NCI-H2171 treated with DMSO at 0.1 percent for 48 hours (cell line): Measurements from ENCODE around the gene KRTAP12-4.
"Not testable (repeated sequence)": the region's sequence is repeated elsewhere in the genome, so short reads cannot be mapped to it uniquely, and the experiment has no call there.

Experiments
- DNase-seq: peaks from one replicate; lab custom pipeline; 2025; lab: John Stamatoyannopoulos, UW

The KRTAP12-4 gene

DNA sequence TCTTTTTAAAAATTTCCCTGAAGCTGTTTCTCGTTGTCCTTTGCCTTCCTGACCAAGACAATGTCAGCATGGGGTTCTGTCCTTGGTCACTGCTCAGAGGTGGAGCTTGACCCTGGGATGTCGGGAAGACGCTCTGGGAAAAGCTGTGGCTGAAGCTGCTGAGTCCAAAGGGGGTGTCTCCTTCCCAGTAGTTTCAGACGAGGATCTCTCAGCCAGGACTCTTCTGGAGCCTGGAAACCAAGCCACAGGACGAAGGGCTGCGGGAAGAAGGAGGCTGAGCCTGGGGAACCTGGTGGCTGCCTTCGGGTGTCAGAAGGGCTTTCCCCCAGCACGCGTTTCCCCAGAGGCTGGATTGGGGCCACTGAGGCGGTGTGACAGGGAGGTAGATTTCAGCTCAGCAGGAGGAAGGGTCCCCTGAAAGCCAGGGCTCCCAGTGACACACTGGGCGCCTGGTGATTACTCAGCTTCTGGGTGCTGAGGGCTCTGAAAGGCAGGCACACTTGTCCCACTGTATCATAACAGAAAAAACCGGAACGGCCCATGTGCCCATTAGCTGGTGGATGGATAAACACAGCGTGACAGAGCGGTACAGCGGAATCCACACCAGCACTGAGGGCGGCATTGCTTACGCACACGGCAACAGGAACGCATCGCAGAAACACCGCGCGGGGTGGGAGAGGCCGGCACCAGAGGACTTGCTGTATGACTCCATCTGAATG lies 32.5 kb upstream of the KRTAP12-4 start:
- peak; percentile 74 for DNase-seq

- DNase-seq = no peak
These were observed 31.7 kb upstream of the KRTAP12-4 start for GRCh38 chr21:44686000-44686781.

- not testable (repeated sequence) for DNase-seq
These were observed 30.6 kb upstream of the KRTAP12-4 start for GRCh38 chr21:44685050-44685449.

DNA sequence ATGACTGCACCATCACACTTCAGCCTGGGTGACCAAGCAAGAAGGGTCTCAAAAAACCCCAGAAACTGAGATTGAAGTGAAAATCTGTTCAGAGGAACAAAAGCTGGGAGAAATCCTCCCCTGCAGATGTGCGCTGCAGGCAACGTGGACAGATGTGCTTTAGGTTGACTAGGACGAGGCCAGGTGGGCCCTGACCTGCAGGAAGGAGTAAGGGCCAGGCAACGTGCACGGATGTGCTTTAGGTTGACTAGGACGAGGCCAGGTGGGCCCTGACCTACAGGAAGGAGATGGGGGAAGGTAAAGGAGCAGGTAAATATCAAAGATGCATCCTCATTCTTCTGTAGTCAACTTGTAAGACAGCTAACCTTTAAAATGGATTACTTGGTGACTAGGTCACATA lies 30.0 kb upstream of the KRTAP12-4 start:
- no peak for DNase-seq

DNA sequence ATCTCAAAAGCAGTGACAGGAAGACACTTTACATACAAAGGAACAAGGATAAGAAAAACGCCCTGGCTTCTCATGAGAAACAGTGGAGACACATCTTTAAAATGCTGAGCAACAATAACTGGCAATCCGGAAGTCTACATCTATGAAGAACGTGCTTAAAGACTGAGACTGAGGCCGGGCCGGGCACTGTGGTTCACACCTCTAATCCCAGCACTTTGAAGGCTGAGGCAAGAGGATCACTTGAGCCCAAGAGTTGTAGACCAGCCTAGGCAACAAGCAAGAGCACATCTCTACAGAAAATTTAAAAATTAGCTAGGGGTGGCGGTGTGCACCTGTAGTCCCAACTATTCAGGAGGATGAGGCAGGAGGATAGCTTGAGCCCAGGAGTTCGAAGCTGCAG lies 29.6 kb upstream of the KRTAP12-4 start:
- no peak for DNase-seq

- DNase-seq = no peak
These were observed 28.2 kb upstream of the KRTAP12-4 start for GRCh38 chr21:44682580-44683151.

DNA sequence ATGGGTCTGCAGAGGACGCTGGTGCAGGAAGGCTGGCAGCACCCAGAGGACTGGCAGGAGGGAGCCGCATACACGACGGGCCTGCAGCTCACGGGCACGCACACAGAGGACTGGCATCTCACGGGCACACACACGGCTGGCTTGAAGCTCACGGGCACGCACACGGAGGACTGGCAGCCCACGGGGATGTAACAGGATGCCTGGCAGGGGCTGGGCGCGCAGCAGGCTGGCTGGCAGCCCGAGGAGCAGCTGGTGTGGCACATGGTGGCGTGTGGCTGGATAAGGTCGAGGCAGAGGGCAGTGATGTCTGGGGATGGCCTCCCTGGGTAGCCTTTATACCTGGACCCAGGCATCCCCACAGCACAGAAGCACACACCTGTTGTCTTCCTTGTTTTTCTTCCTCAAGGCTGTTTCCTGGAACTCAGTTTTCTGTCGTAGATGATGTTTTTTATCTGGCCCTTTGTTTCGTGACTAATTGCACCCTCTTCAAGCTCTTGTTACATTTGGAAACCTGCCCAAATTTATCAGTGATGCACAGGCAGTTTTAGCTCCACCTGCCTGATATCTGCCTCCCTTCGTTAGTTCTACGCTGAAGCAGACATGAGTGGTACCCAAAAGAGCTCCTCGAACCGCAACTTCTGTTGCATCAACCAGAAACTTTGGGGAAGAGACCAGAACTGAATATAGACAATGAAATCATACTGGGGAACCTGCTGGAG lies 27.6 kb upstream of the KRTAP12-4 start, which contains the start of gene KRTAP12-1:
TSS of gene KRTAP12-1 (minus strand) at position 303 of the 719 bp plus-strand sequence. CDS start at position 263, 40 bp downstream.
- DNase-seq = peak; percentile 96

- DNase-seq = no peak
These were observed 26.7 kb upstream of the KRTAP12-4 start for GRCh38 chr21:44681152-44681551.

DNA sequence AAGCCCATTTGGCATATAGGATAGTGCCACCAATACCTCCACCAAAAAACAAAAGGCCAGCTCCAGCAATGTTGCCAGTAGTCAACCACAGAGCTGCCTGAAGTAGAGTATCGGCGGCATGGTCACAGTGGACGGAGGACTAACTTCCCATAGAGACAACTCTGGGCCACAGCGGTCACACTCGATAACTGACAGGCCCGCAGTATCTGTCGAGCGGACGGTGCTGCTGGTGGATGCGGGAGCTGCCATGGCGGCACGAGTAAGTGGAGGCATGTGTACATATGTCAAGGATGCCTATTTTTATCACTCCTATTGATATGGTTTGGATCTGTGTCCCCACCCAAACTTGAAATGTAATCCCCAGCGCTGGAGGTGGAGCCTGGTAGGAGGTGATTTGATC lies 23.4 kb upstream of the KRTAP12-4 start:
- no peak for DNase-seq

DNA sequence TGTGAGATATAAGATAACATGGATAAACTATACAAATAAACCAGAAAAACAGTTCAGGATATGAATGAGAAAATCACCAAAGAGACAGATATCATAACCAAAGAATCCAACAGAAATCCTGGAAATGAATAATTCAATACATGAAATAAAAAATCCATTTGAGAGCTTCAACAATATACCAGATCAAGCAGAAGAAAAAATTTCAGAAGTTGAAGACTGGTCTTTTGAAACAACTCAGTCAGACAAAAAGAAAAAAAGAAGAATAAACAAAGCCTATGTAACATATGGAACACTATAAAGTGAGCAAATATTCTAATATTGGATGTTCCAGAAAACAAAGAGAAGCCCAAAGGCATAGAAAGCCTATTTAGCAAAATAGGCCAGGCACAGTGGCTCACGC lies 17.5 kb upstream of the KRTAP12-4 start:
- no peak for DNase-seq

- DNase-seq = no peak
These were observed 16.4 kb upstream of the KRTAP12-4 start for GRCh38 chr21:44670642-44671432.

DNA sequence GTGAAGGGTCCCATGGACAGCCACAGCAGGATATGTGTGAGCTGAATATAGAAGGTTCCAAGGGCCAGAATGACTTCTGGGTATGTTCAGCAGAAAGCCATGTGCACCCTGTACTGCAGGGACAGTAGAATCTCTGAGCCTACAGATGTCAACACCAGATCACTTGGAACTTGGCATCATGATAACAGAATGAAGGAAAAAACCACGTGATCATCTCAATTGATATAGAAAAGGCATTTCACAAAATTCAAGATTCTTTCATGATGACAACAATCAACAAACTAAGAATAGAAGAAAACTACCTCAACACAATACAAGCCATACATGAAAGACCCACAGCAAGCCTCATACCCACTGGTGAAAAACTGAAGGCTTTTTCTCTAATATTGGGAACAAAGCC lies 13.2 kb upstream of the KRTAP12-4 start:
- DNase-seq = no peak

GRCh38 chr21:44666401-44667320 lies 12.2 kb upstream of the KRTAP12-4 start, which contains the start of gene KRTAP12-2:
KRTAP12-2 (minus strand) TSS chr21:44666927; CDS start chr21:44666886, 41 bp downstream.
- DNase-seq = peak; percentile 48

- DNase-seq = no peak
These were observed 10.2 kb upstream of the KRTAP12-4 start for GRCh38 chr21:44664691-44665090.

DNA sequence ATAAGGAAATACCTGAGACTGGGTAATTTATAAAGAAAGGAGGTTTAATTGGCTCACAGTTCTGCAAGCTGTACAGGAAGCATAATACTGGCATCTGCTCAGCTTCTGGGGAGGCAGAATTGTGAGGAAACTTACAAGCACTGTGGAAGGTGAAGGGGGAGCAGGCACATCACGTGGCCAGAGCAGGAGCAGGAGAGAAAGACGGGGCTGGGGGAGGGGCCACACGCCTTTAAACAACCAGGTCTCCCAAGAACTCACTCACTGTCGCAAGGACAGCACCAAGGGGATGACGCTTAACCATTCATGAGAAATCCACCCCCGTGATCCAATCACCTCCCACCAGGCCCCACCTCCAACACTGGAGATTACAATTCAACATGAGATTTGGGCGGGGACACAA lies 7.1 kb upstream of the KRTAP12-4 start:
- not testable (repeated sequence) for DNase-seq

- DNase-seq = no peak
These were observed 4.6 kb upstream of the KRTAP12-4 start for GRCh38 chr21:44658913-44659595.

DNA sequence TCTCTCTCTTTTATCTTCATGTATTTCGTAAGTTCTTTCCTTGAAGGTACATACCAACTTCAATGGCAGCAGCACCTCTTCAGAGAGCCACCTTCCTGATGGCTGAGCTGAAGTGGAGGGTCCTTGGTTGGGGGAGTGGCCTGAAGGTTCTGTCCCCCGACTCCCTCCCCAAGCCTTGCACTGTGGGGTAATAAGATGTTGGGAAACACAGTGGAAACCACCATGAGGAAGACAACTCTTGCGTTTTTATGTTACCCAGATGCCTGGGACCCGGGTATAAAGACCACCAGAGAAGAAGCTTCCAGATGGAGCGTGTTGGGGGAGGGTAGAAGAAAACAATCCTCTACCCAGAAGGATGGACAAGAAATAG lies 4.1 kb upstream of the KRTAP12-4 start:
- DNase-seq = no peak

GRCh38 chr21:44657635-44658540 lies 3.4 kb upstream of the KRTAP12-4 start, which contains the start of gene KRTAP12-3:
KRTAP12-3 (plus strand) TSS chr21:44657932; CDS start chr21:44657980, 48 bp downstream.
- no peak for DNase-seq
